ENCODE measurements around the gene VAPA. TPM values are rescaled to one million over a fixed set of nuclear protein-coding genes. Genes with fewer than 3 reads are reported as not detected.
A peak's percentile ranks its signal among the peaks of the same experiment; 100 is the strongest.

VAPA gene
- total RNA-seq, 2 experiments from 2014 or later: 146 to 152 TPM

DNA sequence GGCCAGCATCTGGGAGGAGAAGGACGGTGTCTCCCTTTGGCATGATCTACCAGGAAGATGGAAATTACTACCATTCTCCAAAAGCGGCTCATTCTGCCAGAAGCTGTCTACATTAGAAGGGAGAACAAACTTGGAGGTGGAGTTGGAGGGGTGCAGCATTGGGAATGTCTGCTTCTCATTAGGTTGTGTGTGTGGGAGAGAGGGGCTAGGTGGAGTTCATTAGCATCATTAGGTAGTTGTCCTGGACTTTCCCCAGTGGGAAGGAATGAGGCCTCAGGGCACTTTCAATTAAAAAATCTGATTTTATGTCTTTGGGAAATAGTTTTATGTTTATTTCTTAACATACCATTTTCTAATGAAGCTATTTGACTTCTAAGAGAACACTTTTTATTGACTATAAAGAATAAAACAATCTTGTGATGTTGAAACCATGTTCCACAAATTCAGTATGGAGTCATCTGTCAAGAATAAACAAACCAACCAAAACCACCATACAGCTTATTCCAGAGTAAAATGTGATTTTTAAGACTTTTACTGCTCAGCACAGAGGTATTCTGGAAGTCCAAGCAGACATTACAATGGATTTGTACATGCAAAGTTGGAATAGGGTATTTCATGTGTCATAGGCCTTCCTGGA lies 60.6 kb downstream of the VAPA start:
- Mint-ChIP-seq H3K27ac (no peak overlapping the region), H3K4me1 (ENCODE audit: low read depth) (no peaks in the 10 kb centered on the region), H3K27me3 (peaks cover 10% of the 10 kb centered on the region), H3K9me3 (peaks cover 18% of the 10 kb centered on the region), H3K4me3 (no peak overlapping the region), H3K36me3 (ENCODE audit: low read depth) (no peaks in the 10 kb centered on the region)
- ATAC-seq (no peak), DNase-seq (no peak)
- intact Hi-C loops (cut with micrococcal nuclease): no loop called here
- TF ChIP-seq, protein P1, sequence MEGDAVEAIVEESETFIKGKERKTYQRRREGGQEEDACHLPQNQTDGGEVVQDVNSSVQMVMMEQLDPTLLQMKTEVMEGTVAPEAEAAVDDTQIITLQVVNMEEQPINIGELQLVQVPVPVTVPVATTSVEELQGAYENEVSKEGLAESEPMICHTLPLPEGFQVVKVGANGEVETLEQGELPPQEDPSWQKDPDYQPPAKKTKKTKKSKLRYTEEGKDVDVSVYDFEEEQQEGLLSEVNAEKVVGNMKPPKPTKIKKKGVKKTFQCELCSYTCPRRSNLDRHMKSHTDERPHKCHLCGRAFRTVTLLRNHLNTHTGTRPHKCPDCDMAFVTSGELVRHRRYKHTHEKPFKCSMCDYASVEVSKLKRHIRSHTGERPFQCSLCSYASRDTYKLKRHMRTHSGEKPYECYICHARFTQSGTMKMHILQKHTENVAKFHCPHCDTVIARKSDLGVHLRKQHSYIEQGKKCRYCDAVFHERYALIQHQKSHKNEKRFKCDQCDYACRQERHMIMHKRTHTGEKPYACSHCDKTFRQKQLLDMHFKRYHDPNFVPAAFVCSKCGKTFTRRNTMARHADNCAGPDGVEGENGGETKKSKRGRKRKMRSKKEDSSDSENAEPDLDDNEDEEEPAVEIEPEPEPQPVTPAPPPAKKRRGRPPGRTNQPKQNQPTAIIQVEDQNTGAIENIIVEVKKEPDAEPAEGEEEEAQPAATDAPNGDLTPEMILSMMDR (IDR thresholded peaks at IDR 0.05): no peak
- ChIA-PET CTCF (interaction anchor here (1.2 to 3.3 kb wide), 2 partner anchors 58 to 544 kb away, joined by 3 to 19 read pairs; no protein-coding TSS in a partner anchor), POLR2A (no interaction called here)

DNA sequence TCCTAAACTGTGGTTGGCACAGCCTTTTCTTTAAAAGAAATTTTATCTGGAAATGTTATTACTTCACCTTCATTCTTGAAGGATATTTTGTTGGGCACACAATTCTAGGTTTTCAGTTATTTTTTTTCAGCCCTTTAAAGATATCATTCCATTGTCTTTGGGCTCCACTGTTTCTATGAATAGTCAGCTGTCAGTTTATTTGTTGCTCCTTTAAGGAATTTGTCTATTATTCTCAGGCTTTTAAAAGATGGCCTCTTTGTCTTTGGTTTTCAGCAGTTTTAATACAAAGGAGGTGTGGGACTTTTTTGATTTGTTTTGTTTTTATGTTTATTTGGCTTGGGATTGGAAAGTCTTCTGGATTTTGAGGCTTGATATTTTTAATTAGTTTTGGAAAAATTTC lies 61.8 kb downstream of the VAPA start:
- no peak for ATAC-seq
- Mint-ChIP-seq H3K4me1 (ENCODE audit: low read depth) (no peaks in the 10 kb centered on the region), H3K9me3 (peaks cover 18% of the 10 kb centered on the region), H3K27ac (no peak overlapping the region), H3K4me3 (no peak overlapping the region), H3K36me3 (ENCODE audit: low read depth) (no peaks in the 10 kb centered on the region), H3K27me3 (peaks cover 11% of the 10 kb centered on the region)
- intact Hi-C loops (cut with micrococcal nuclease): no loop called here
- ChIA-PET CTCF (interaction anchor here (1.6 kb wide), 1 partner anchor 544 kb away, joined by 5 read pairs; no protein-coding TSS in a partner anchor), POLR2A (no interaction called here)
- no peak for DNase-seq
- TF ChIP-seq, protein P1 (IDR thresholded peaks at IDR 0.05): no peak

DNA sequence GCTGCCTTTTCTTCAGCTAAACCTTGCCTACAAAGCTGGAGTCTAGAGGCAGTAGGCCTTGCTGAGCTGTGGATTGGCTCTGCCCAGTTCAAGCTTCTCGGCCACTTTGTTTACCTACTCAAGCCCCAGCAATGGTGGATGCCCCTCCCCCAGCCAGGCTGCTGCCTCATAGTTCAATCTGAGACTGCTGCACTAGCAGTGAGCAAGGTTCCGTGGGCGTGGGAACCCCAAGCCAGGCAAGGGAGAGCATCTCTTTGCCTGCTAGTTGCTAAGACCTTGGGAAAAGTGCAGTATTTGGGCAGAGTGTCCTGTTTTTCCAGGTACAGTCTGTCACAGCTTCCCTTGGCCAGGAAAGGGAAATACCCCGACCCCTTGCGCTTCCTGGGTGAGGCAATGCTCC lies 68.9 kb downstream of the VAPA start:
- POLR2A ChIA-PET: interaction anchor here (0.6 kb wide), 1 partner anchor 1286 kb away, joined by 3 read pairs; no protein-coding TSS in a partner anchor
- Mint-ChIP-seq H3K4me3 (no peak overlapping the region), H3K36me3 (ENCODE audit: low read depth) (no peaks in the 10 kb centered on the region), H3K4me1 (ENCODE audit: low read depth) (no peaks in the 10 kb centered on the region), H3K27me3 (peaks cover 12% of the 10 kb centered on the region), H3K9me3 (peaks cover 3% of the 10 kb centered on the region), H3K27ac (no peak overlapping the region)
- TF ChIP-seq, protein P1 (IDR thresholded peaks at IDR 0.05): no peak
- DNase-seq: peak; percentile 19
- intact Hi-C loops (cut with micrococcal nuclease): no loop called here
- no peak for ATAC-seq
- CTCF ChIA-PET: no interaction called here

GRCh38 chr18:9984080-9984479 lies 70.3 kb downstream of the VAPA start:
- Mint-ChIP-seq H3K36me3 (ENCODE audit: low read depth) (no peaks in the 10 kb centered on the region), H3K27ac (no peak overlapping the region), H3K4me1 (ENCODE audit: low read depth) (no peaks in the 10 kb centered on the region), H3K27me3 (peaks cover 12% of the 10 kb centered on the region), H3K9me3 (no peaks in the 10 kb centered on the region), H3K4me3 (no peak overlapping the region)
- ATAC-seq: no peak
- intact Hi-C loops (cut with micrococcal nuclease): no loop called here
- no peak for DNase-seq
- TF ChIP-seq, protein P1 (IDR thresholded peaks at IDR 0.05): no peak
- CTCF ChIA-PET: interaction anchor here (0.7 kb wide), 2 partner anchors 12 to 191 kb away, joined by 3 read pairs; no protein-coding TSS in a partner anchor
- POLR2A ChIA-PET: no interaction called here

DNA sequence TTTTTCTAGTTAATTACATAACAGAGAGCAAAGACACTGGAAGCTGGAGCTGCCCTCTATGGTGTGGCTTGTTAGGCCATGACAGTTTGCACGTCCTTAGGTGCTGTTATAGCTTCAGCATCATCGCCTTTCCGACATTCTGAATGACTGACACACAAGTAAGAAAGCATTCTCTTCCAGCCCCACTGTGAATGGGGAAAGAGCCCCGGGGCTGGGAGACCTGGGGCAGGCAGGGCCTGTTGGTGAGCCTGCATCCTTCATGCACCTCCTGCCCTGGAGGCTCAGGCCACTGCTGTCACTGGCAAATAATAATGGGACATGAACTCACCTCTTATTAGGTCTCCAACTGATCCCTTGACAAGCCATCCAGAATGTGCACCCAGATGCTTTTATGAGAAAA lies 71.8 kb downstream of the VAPA start:
- no peak overlapping the region for H3K27ac Mint-ChIP-seq
- ATAC-seq (no peak), DNase-seq (no peak)
- H3K27me3 Mint-ChIP-seq: peaks cover 2% of the 10 kb centered on the region
- H3K4me3 Mint-ChIP-seq: no peak overlapping the region
- intact Hi-C loops (cut with micrococcal nuclease): no loop called here
- TF ChIP-seq, protein P1 (IDR thresholded peaks at IDR 0.05): no peak
- ChIA-PET POLR2A (no interaction called here), CTCF (interaction anchor here (1.1 to 1.3 kb wide), 2 partner anchors 14 to 534 kb away, joined by 3 to 4 read pairs; no protein-coding TSS in a partner anchor)
- H3K36me3 Mint-ChIP-seq (ENCODE audit: low read depth): no peaks in the 10 kb centered on the region
- no peaks in the 10 kb centered on the region for H3K9me3 Mint-ChIP-seq
- no peaks in the 10 kb centered on the region for H3K4me1 Mint-ChIP-seq (ENCODE audit: low read depth)

Measured in activated CD8-positive, alpha-beta T cell treated with anti-CD3 and anti-CD28 coated beads for 36 hours (primary cell).